Amygdala (tissue), 56 donors: ENCODE results near the gene KIAA0040.

Experiments used
- DNase-seq, 56 donors: peaks; one replicate each; lab custom pipeline; 2025; lab: John Stamatoyannopoulos, UW

KIAA0040 gene

DNA sequence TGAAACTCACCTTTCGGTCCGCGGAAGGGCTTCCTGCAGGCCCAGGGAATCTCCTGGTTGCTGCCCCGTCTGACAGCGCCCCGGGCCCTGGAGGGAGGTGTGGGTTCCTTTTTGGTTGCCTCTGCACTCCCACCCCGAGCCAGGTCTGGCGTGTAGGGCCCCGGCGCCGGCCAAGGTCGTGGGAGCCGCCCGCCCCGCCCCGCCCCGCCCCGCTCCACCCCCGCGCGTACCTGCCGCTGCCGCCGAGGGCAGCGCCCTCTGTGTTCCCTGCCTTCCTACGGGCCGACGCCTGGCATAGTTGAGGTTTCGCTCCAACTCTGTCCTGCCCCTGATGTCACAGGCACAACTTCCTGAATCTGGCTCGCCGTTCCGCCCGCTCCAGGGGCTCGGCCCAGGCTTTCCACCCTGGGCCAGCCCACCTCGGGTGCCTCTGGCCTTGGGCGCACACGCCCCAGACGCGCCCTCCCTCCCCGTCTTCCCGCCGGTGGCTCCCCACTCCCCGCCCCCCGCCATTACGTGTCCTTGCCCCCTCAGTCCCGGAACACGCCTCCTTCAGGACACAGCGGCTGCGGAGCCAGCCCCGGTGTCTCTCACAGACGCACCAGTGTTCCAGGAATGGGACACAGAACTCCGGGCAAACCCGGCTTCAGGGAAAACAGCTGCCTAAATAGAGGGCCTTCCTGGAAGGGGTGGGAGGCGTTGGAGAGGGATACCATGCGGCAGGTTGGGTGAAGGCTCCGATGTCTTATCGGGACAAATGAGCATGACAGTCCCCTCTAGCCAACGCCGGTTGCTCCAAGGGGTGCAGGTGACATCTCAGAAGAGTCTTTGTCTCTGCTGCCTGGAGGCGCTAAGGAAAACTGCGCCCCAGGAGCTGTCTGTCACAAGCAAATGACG is at the start of gene KIAA0040:
TSS of gene KIAA0040 (minus strand) at position 147 of the 897 bp plus-strand sequence. CDS start 31,763 bp downstream, outside the sequence.
- peak in 8 of 56 donors; percentile 3 to 37 (median 16) for DNase-seq

- DNase-seq = no peak
These were observed 44.8 kb upstream of the KIAA0040 start for GRCh38 chr1:175237389-175237788.

DNA sequence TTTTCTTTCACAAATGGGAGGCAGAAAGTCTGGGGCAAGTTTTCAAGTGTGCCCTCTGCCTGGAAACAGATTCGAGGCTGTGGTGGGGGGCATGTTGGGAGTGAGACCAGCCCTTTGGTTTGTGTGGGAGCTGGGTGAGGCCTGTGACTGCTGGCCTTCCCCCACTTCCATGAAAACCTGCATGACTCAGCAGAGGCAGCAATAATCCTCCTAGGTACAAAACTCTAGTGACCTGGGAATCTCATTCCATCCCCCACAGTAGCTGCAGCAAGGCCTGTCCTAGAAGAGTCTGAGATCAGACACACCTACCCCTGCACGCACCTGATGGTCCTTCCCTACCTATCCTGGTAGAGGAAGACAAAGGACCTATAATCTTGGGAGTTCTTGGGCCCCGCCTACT is 42.1 kb upstream of the KIAA0040 start:
- no peak for DNase-seq

DNA sequence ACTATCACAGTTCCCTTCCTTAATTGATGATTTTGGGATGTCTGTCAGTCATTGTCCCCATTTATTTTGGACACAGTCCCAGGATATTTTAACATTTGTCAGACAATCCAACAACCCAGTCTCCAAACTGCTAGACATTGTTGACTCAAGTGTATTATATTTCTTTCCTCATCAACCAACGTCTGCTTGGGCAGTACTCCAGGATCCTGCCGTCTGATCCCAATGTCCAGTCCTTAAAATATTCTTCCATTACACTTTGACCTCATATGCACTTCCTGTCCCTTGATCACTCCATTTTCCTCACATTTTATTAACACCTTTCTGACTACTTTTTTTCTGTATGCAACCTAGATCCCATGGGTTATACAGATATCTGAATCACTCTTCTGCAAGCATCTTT is 39.8 kb upstream of the KIAA0040 start:
- no peak for DNase-seq

- no peak for DNase-seq
These were observed 33.2 kb upstream of the KIAA0040 start for GRCh38 chr1:175225805-175226129.

DNA sequence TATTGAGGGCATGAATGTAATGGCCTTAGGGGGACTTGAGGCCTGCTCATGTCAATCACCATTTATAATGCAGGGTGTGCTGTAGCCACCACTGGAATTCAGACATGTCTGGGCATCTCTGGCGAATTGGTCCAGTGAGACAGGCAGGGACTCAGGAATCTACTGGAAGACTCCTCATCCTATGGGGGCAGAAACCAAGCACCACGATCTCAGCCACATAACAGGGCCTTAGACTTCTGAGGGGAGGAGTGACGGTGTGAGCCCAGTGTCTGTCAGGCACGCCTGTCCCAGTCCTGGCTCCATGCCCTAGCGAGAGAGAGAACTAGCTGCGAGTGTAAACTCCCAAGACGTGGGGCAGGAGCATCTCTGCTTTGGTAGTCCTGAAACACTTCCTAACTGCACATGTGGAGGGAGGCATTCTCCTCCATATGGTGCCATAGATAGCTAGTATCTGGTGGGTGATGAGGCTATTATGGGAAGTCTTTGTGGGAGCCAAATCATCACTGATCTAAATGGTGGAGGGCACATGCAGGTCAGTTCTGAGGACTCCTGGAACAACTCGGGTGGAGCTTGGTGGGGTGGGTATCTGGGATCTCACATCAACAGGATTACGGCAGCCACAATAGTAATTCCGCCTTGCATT is 29.8 kb upstream of the KIAA0040 start:
- no peak for DNase-seq

DNA sequence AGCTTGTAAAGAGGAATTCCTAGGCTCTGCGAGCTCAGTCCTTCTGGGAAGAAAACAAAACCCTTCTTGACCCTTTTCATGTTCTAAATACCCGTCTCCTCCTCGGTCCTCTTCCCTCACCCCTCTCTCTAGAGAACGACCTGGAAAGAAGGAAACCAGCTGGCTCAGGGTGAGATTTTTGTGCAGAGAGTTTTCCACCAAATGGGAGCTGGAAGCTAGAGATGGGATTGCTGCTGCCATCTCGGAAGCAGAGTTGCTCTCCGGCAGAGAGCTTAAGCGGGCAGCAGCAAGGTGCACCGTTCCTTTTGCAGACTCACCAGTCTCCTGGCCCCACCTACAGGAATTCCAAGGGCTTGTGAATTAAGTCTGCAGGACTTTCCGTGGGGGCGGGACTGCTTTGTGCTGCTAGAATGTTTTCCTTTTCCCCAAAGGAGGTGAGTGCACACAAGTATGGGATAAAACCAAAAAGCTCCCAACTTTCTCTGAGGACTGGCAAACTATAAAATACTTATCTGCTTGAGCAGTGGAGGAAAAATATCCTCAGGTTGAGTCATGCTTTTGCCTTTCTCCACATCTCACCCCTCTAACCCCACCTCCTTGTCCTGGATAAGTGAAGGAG is 29.1 kb upstream of the KIAA0040 start:
- no peak for DNase-seq

- no peak for DNase-seq
These were observed 28.4 kb upstream of the KIAA0040 start for GRCh38 chr1:175220853-175221556.

DNA sequence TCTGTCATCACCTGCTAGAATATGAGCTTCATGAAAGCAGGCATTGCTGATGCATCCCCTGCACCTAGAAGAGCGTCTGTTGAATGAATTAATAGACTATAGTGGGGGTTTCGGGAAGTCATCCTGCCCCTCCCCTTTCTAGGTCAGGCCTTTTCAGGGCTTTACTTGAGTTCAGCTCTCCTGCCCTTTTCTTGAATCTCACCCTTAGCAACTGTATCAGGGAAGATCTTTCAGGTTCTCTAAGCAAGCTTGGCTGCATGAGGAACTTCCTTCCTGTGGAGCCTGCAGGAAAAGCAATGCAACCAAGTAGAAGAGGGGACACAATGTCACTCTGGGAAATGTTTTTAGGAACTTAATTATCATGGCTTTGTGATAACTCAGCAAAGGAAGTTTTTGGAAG is 27.2 kb upstream of the KIAA0040 start:
- no peak for DNase-seq

DNA sequence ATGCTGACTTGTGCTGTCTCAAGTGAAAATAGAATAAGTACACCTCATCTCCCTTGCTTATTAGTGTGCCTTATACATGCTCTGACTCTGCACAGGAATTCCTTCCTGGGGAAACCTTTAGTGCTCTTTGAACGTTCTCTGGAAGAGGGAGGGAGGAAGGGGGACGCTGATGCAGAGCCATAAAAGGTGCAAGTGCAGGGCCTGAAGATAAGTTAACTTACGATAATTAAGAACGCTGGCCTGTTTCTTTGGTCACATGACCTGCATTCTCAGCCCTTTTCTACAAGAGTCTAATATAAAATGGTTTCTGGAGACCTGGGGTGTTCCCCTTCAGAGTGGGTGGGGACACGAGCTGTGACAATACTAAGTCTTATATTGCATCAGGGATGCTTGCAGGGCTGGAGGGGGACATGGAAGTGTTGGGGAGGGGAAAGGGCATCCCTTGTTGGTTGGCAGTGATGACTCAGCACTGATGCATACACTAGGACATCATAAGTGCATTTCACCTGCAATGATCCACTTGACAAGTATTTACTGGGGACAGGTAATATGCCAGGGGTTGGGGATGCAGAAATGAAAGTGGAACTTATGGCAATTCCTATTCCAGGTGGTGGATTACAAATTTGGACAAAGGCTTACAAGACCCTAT is 26.3 kb upstream of the KIAA0040 start:
- DNase-seq = no peak

GRCh38 chr1:175217721-175218531 is 25.4 kb upstream of the KIAA0040 start:
- no peak for DNase-seq

DNA sequence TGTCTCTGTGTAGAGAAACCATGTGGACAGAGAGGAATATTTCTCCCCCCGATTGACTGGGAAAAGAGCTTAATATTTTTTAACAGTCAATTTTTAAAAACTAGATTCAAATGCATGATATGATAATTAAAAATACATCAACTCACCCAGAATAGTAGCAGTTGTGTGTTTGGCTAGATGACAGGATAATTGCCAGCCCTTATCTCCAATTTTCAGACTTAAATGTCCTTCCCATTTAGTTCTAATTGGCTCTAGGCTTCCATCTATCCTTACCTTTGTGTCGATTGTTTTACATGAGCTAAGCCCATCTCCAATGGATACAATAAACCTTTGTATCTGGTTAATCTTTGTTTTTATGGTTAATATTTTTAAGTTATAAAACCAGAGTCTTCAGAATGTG is 23.9 kb upstream of the KIAA0040 start:
- no peak for DNase-seq

GRCh38 chr1:175211656-175212055 is 19.1 kb upstream of the KIAA0040 start:
- DNase-seq = no peak

- no peak for DNase-seq
These were observed 18.2 kb upstream of the KIAA0040 start for GRCh38 chr1:175210744-175211143.

DNA sequence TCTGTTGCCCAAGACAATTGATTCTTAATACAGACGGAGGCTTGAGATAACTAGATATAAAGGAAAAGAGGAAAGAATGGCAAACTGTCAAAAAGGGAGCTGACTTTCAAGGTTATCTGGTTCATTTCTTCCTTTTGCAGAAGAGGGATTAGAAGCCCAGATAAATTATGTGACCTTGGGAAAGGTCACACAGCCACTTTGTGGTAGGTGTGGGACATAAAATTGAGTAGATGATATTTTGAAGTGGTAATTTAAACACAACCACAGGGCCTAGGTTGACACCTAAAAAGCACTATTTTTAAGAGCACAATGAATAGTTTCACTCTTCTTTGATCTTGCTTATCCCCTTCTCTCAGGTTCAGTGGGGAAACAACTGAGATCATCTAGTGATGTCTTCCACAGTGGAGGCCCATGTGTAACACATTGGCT is 16.9 kb upstream of the KIAA0040 start:
- no peak for DNase-seq

DNA sequence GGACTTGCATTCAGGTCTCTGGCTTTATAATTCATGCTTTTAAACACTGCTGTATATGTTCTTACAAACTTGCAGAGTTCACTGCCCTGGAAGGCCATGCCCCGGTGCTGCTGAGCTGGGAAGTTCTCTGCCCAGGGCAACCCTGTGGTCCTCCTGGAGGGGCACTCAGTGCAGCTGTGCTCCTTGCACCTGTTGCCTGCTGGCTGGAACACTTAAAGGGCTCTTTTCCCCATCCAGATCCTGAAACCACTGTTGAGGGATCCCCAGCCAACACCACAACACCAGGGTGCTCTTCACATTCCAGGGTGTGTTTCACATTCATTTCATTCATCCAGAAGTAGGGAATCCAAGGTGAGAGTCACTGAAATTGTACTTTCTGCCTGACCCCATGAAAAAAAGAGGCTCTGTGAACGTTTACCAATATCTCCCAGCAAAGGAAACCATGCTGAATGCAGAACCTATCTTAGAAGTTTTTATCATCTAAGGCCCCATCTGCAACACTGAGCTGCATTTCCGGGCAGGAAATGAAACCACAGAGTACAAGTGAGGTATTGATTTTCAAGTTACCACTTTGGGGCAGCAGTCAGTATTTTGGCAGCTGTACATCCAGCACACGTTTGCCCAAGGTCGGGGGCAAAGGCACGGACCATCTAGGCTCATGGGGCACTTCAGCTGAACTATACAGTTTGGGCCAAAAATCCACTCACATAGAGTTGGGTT is 16.4 kb upstream of the KIAA0040 start:
- DNase-seq = no peak

DNA sequence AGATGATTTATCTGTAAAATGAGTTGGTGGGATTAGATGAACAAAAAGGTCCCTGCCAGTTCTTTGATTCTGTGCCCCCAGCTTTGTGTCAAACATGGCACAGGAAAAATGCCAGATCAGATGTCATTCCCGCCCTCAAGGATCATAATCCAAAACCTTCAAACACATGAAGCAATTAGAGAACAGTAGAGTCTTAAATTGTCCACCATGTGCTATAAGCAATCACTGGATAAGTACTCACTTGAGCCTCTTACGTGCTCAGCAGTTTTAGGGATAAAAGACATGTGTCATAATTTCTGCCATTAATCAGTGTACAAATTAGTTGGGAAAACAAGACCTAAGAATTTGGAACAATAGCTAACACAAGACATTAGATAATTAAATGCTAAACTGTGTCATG is 15.4 kb upstream of the KIAA0040 start:
- DNase-seq = no peak

DNA sequence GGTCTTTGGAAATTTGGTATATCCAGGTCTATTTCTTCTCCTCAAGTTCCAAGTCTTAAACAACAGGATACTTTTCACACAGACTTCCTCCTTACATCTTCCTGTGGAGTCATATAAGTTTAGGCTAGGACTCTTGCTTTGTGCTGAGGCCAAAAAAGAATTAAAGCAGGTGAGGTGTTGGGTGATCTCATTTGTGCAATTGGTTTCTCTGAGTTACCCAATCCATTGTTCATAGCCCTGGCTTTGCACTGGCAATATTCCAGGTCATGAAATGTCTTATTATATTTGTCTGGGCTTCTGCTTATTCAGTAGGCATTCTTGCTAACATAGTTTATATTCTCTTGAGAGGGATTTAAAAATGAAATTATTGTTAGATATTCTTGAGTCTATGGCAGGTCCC is 14.1 kb upstream of the KIAA0040 start:
- DNase-seq = no peak

GRCh38 chr1:175204330-175204729 is 11.8 kb upstream of the KIAA0040 start:
- peak in 1 of 56 donors; percentile 8 for DNase-seq
